Dermis microvascular lymphatic vessel endothelial cell (primary cell): ENCODE measurements around the gene CENPVL3. TPM values are rescaled to one million over a fixed set of nuclear protein-coding genes. Genes with fewer than 3 reads are reported as not detected.
"Not testable (repeated sequence)": the region's sequence is repeated elsewhere in the genome, so short reads cannot be mapped to it uniquely, and the experiment has no call there.

ENCODE experiments used
- DNase-seq, 2 donors: peaks; one replicate each; pipeline versions ENCODE4 v3.0.0 to v3.0.0-alpha.2; 2010; ENCODE audit warnings: low read depth in 2 of 2
- total RNA-seq: library from RNA; depleted of rRNA; stranded (reverse); fragments of >200 nt; gene quantifications from 2 replicates; pipeline ENCODE4 v1.2.1, GENCODE V29; 2014

CENPVL3 gene
- total RNA-seq = not detected in 2 replicates

- not testable (repeated sequence) for DNase-seq
These were observed at the start of gene CENPVL3 for GRCh38 chrX:51618241-51619155. CENPVL3 (minus strand) TSS chrX:51618912; CDS start chrX:51618873, 39 bp downstream.

GRCh38 chrX:51665981-51666380, 47.3 kb upstream of the CENPVL3 start:
- no peak for DNase-seq

GRCh38 chrX:51643377-51643776, 24.7 kb upstream of the CENPVL3 start:
- no peak for DNase-seq

GRCh38 chrX:51641421-51642021, 22.8 kb upstream of the CENPVL3 start:
- peak; percentile 27 to 45 for DNase-seq

GRCh38 chrX:51636511-51636910, 17.8 kb upstream of the CENPVL3 start:
- not testable (repeated sequence) for DNase-seq

- peak in 1 of 2 donors; percentile 23 for DNase-seq
These were observed 4.2 kb downstream of the CENPVL3 start for GRCh38 chrX:51614353-51615012.

GRCh38 chrX:51608766-51609165, 9.9 kb downstream of the CENPVL3 start:
- no peak for DNase-seq

- no peak for DNase-seq
These were observed 10.6 kb downstream of the CENPVL3 start for GRCh38 chrX:51608126-51608525.

- no peak for DNase-seq
These were observed 12.3 kb downstream of the CENPVL3 start for GRCh38 chrX:51606446-51606845.

- DNase-seq = no peak
These were observed 19.8 kb downstream of the CENPVL3 start for GRCh38 chrX:51598899-51599298.

- DNase-seq = no peak
These were observed 46.8 kb downstream of the CENPVL3 start for GRCh38 chrX:51571874-51572273.

GRCh38 chrX:51569561-51569960, 49.2 kb downstream of the CENPVL3 start:
- no peak for DNase-seq

GRCh38 chrX:51568586-51568985, 50.1 kb downstream of the CENPVL3 start:
- no peak for DNase-seq

Other genes with a start within 250 kb of the CENPVL3 start
- 0.51 TPM in 2 replicates for gene NUDT11, start 122.3 kb downstream of the CENPVL3 start, total RNA-seq
- not detected in 2 replicates for gene CENPVL2, start 63.9 kb upstream of the CENPVL3 start, total RNA-seq
- gene CENPVL1, start 91.6 kb upstream of the CENPVL3 start, total RNA-seq = not detected in 2 replicates
- 3.2 and 3.9 TPM in 2 replicates for gene GSPT2, start 124.5 kb upstream of the CENPVL3 start, total RNA-seq